ENCODE results near the gene CTTNBP2.

CTTNBP2 gene

GRCh38 chr7:117679120-117679519 is 194.1 kb downstream of the CTTNBP2 start:
- no peaks in the 10 kb centered on the region for H3K9me3 ChIP-seq (ENCODE audit: insufficient read depth, low read depth, low read length)
- H3K36me3 ChIP-seq (ENCODE audit: control insufficient read depth in 1 of 2, insufficient read depth in 2 of 2, low read length in 2 of 2) = no peaks in the 10 kb centered on the region
- no peaks in the 10 kb centered on the region for H3K79me1 ChIP-seq (ENCODE audit: low read length)
- no peak overlapping the region for H2AFZ ChIP-seq (ENCODE audit: insufficient read depth, low read length, poor library complexity)
- no peak overlapping the region for H3K18ac ChIP-seq (ENCODE audit: low read length)
- H3K27ac ChIP-seq (ENCODE audit: low read depth, low read length) = no peak overlapping the region
- no peak overlapping the region for H3K4me3 ChIP-seq (ENCODE audit: low read depth, low read length)
- no peak overlapping the region for H3K9ac ChIP-seq (ENCODE audit: low read length)
- H2BK120ac ChIP-seq (ENCODE audit: insufficient read depth, low read length, poor library complexity) = no peak overlapping the region
- H4K12ac ChIP-seq (ENCODE audit: low read depth, low read length) = no peak overlapping the region
- no CpG with 5 or more reads among the region's 3 CpGs for WGBS (ENCODE audit: extremely low coverage, insufficient coverage, insufficient read length)
- no peak overlapping the region for H3K4me2 ChIP-seq (ENCODE audit: low read length)
- H4K91ac ChIP-seq (ENCODE audit: low read depth, low read length) = no peak overlapping the region
- no peaks in the 10 kb centered on the region for H3K27me3 ChIP-seq (ENCODE audit: insufficient read depth, low read length)
- H2AK5ac ChIP-seq (ENCODE audit: low read length) = no peak overlapping the region
- no peaks in the 10 kb centered on the region for H3K79me2 ChIP-seq (ENCODE audit: control insufficient read depth, insufficient read depth, low read length, poor library complexity)
- no peak overlapping the region for H3K14ac ChIP-seq (ENCODE audit: low read length)
- no peaks in the 10 kb centered on the region for H3K4me1 ChIP-seq (ENCODE audit: control insufficient read depth in 1 of 2, insufficient read depth in 2 of 2, low read length in 2 of 2)
- no peak for DNase-seq
- no peak overlapping the region for H2BK12ac ChIP-seq (ENCODE audit: low read length)
- H2BK5ac ChIP-seq (ENCODE audit: low read depth, low read length, poor library complexity) = no peak overlapping the region
- H4K8ac ChIP-seq (ENCODE audit: low read depth, low read length) = no peak overlapping the region
- H3K23ac ChIP-seq (ENCODE audit: low read length) = no peak overlapping the region
- H3K4ac ChIP-seq (ENCODE audit: low read depth, low read length) = no peak overlapping the region

DNA sequence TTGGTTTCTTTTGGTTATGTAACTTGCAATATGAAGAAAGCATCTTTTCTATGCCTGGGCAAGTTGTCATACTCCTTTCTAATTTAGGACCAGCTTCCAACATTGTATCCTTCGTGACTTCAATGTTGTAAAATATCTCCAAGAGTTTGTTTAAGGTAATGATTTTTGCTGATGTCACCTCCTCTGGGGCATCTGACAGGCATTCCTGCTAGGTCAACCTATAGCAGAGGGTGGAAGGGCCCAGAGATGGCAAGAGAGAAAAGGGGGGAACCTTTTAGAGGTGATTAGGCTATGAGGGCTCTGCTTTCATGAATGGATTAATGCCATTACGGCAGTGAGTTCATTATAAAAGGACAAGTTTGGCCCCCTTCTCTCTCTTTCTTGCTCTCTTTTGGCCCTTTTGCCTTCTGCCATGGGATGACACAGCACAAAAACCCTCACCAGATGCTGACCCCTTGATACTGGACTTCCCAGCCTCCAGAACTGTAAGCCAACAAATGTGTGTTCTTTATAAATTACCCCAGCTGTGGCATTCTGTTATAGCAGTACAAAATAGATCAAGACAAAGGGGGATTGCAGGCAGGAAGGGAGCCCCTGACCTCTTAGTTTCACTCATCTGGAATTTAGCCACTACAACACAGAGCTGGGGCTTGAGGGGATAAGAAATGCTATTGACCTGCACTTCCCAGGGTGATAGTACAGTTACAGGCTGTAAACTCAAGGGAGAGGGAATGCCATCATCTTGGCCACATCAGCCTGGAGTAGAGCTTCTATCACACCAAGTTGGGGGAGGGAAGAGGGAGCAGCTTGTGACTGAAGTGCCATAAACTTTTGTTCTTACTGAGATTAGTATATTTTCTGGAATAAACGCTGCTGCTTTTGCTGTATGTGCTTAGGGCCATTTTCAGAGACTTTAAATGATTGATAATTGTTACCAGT is 197.5 kb downstream of the CTTNBP2 start:
- no peak overlapping the region for H2BK12ac ChIP-seq (ENCODE audit: low read length)
- no peaks in the 10 kb centered on the region for H3K9me3 ChIP-seq (ENCODE audit: insufficient read depth, low read depth, low read length)
- no peaks in the 10 kb centered on the region for H3K27me3 ChIP-seq (ENCODE audit: insufficient read depth, low read length)
- H3K4me3 ChIP-seq (ENCODE audit: low read depth, low read length) = no peak overlapping the region
- H3K27ac ChIP-seq (ENCODE audit: low read depth, low read length) = no peak overlapping the region
- no peak overlapping the region for H2BK5ac ChIP-seq (ENCODE audit: low read depth, low read length, poor library complexity)
- H2BK120ac ChIP-seq (ENCODE audit: insufficient read depth, low read length, poor library complexity) = no peak overlapping the region
- H3K36me3 ChIP-seq (ENCODE audit: control insufficient read depth in 1 of 2, insufficient read depth in 2 of 2, low read length in 2 of 2) = no peaks in the 10 kb centered on the region
- peaks cover 4 to 5% of the 10 kb centered on the region in 2 experiments for H3K4me1 ChIP-seq (ENCODE audit: control insufficient read depth in 1 of 2, insufficient read depth in 2 of 2, low read length in 2 of 2)
- H3K9ac ChIP-seq (ENCODE audit: low read length) = no peak overlapping the region
- H4K91ac ChIP-seq (ENCODE audit: low read depth, low read length) = no peak overlapping the region
- H3K79me1 ChIP-seq (ENCODE audit: low read length) = peaks cover 2% of the 10 kb centered on the region
- no peak overlapping the region for H3K14ac ChIP-seq (ENCODE audit: low read length)
- no CpG with 5 or more reads among the region's 3 CpGs for WGBS (ENCODE audit: extremely low coverage, insufficient coverage, insufficient read length)
- H3K4ac ChIP-seq (ENCODE audit: low read depth, low read length) = no peak overlapping the region
- H4K8ac ChIP-seq (ENCODE audit: low read depth, low read length) = no peak overlapping the region
- no peak overlapping the region for H3K18ac ChIP-seq (ENCODE audit: low read length)
- H3K4me2 ChIP-seq (ENCODE audit: low read length) = no peak overlapping the region
- no peak overlapping the region for H3K23ac ChIP-seq (ENCODE audit: low read length)
- no peak overlapping the region for H2AK5ac ChIP-seq (ENCODE audit: low read length)
- no peak for DNase-seq
- no peak overlapping the region for H4K12ac ChIP-seq (ENCODE audit: low read depth, low read length)
- no peaks in the 10 kb centered on the region for H3K79me2 ChIP-seq (ENCODE audit: control insufficient read depth, insufficient read depth, low read length, poor library complexity)
- H2AFZ ChIP-seq (ENCODE audit: insufficient read depth, low read length, poor library complexity) = no peak overlapping the region

GRCh38 chr7:117674617-117675016 is 198.6 kb downstream of the CTTNBP2 start:
- no peaks in the 10 kb centered on the region for H3K36me3 ChIP-seq (ENCODE audit: control insufficient read depth in 1 of 2, insufficient read depth in 2 of 2, low read length in 2 of 2)
- no peak for DNase-seq
- H3K27me3 ChIP-seq (ENCODE audit: insufficient read depth, low read length) = no peaks in the 10 kb centered on the region
- H2AFZ ChIP-seq (ENCODE audit: insufficient read depth, low read length, poor library complexity) = no peak overlapping the region
- H3K9me3 ChIP-seq (ENCODE audit: insufficient read depth, low read depth, low read length) = no peaks in the 10 kb centered on the region
- no peak overlapping the region for H3K18ac ChIP-seq (ENCODE audit: low read length)
- no peak overlapping the region for H4K91ac ChIP-seq (ENCODE audit: low read depth, low read length)
- no peaks in the 10 kb centered on the region for H3K79me2 ChIP-seq (ENCODE audit: control insufficient read depth, insufficient read depth, low read length, poor library complexity)
- H4K12ac ChIP-seq (ENCODE audit: low read depth, low read length) = no peak overlapping the region
- no CpG with 5 or more reads among the region's 3 CpGs for WGBS (ENCODE audit: extremely low coverage, insufficient coverage, insufficient read length)
- H3K27ac ChIP-seq (ENCODE audit: low read depth, low read length) = no peak overlapping the region
- H3K4ac ChIP-seq (ENCODE audit: low read depth, low read length) = no peak overlapping the region
- no peak overlapping the region for H2BK120ac ChIP-seq (ENCODE audit: insufficient read depth, low read length, poor library complexity)
- H2BK12ac ChIP-seq (ENCODE audit: low read length) = no peak overlapping the region
- no peak overlapping the region for H4K8ac ChIP-seq (ENCODE audit: low read depth, low read length)
- no peak overlapping the region for H3K4me3 ChIP-seq (ENCODE audit: low read depth, low read length)
- H3K4me2 ChIP-seq (ENCODE audit: low read length) = no peak overlapping the region
- H3K9ac ChIP-seq (ENCODE audit: low read length) = no peak overlapping the region
- H2AK5ac ChIP-seq (ENCODE audit: low read length) = no peak overlapping the region
- H2BK5ac ChIP-seq (ENCODE audit: low read depth, low read length, poor library complexity) = no peak overlapping the region
- H3K23ac ChIP-seq (ENCODE audit: low read length) = no peak overlapping the region
- H3K79me1 ChIP-seq (ENCODE audit: low read length) = peaks cover 2% of the 10 kb centered on the region
- peaks cover 4 to 5% of the 10 kb centered on the region in 2 experiments for H3K4me1 ChIP-seq (ENCODE audit: control insufficient read depth in 1 of 2, insufficient read depth in 2 of 2, low read length in 2 of 2)
- H3K14ac ChIP-seq (ENCODE audit: low read length) = no peak overlapping the region

DNA sequence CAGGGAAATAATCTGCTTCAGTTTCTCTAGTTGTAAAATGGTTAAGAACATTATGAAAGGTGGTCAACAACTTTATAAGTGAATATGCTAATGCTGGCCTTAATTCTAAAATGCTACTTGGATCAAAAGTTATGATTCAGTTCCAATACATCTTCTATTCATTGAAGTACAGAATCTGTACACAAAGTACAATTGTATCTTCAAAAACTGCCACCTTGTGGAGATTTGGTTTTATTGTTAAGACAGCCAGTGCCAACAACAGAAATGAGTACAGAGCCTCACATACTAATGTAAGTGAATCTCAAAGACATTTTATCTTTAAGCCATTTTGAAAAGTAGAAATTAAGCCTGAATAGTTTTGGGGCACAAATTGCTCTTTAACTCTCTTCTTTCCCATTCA is 199.4 kb downstream of the CTTNBP2 start:
- no peak overlapping the region for H3K14ac ChIP-seq (ENCODE audit: low read length)
- H3K79me2 ChIP-seq (ENCODE audit: control insufficient read depth, insufficient read depth, low read length, poor library complexity) = no peaks in the 10 kb centered on the region
- no peak overlapping the region for H2AK5ac ChIP-seq (ENCODE audit: low read length)
- H3K4me1 ChIP-seq (ENCODE audit: control insufficient read depth in 1 of 2, insufficient read depth in 2 of 2, low read length in 2 of 2) = peaks cover 4 to 5% of the 10 kb centered on the region in 2 experiments
- peak overlapping the region; percentile 41 for H4K8ac ChIP-seq (ENCODE audit: low read depth, low read length)
- no peaks in the 10 kb centered on the region for H3K36me3 ChIP-seq (ENCODE audit: control insufficient read depth in 1 of 2, insufficient read depth in 2 of 2, low read length in 2 of 2)
- DNase-seq = peak in 1 of 2 donors; percentile 67
- no peak overlapping the region for H3K23ac ChIP-seq (ENCODE audit: low read length)
- H3K79me1 ChIP-seq (ENCODE audit: low read length) = peaks cover 2% of the 10 kb centered on the region
- no peaks in the 10 kb centered on the region for H3K27me3 ChIP-seq (ENCODE audit: insufficient read depth, low read length)
- no peak overlapping the region for H3K18ac ChIP-seq (ENCODE audit: low read length)
- no peak overlapping the region for H2BK12ac ChIP-seq (ENCODE audit: low read length)
- H3K4me3 ChIP-seq (ENCODE audit: low read depth, low read length) = no peak overlapping the region
- H3K27ac ChIP-seq (ENCODE audit: low read depth, low read length) = peak overlapping the region; percentile 20
- no peak overlapping the region for H3K4ac ChIP-seq (ENCODE audit: low read depth, low read length)
- H2BK5ac ChIP-seq (ENCODE audit: low read depth, low read length, poor library complexity) = no peak overlapping the region
- H3K9me3 ChIP-seq (ENCODE audit: insufficient read depth, low read depth, low read length) = no peaks in the 10 kb centered on the region
- peak overlapping the region; percentile 80 for H3K4me2 ChIP-seq (ENCODE audit: low read length)
- H2BK120ac ChIP-seq (ENCODE audit: insufficient read depth, low read length, poor library complexity) = no peak overlapping the region
- peak overlapping the region; percentile 71 for H2AFZ ChIP-seq (ENCODE audit: insufficient read depth, low read length, poor library complexity)
- no peak overlapping the region for H4K91ac ChIP-seq (ENCODE audit: low read depth, low read length)
- H3K9ac ChIP-seq (ENCODE audit: low read length) = no peak overlapping the region
- H4K12ac ChIP-seq (ENCODE audit: low read depth, low read length) = no peak overlapping the region

Measured in trophoblast cell (in vitro differentiated cells and primary cell).